Activated B cell treated with CpG ODN at 0.5 μM for 24 hours (primary cell): Measurements from ENCODE around the gene DLG2. TPM values are rescaled to one million over a fixed set of nuclear protein-coding genes. Genes with fewer than 3 reads are reported as not detected.

Experiments
- ATAC-seq: fragments of 200-7000 bp; cut with Tn5 transposase; one replicate; pipeline ENCODE4 v1.10.0; 2021; ENCODE audit warnings: low read depth, mild to moderate bottlenecking, moderate library complexity
- CTCF ChIA-PET: fragments of 350-600 bp; sonication (Branson Sonifier 250); formaldehyde crosslinking; loops from one replicate; lab custom pipeline; 2021; ENCODE audit warnings: antibody characterized with exemption; lab: Charles Lee
- POLR2A ChIA-PET: fragments of 350-600 bp; sonication (Branson Sonifier 250); formaldehyde crosslinking; loops from one replicate; lab custom pipeline; 2021; ENCODE audit warnings: antibody characterized with exemption; lab: Charles Lee
- DNase-seq: peaks from one replicate; pipeline ENCODE4 v3.0.0; 2022
- H3K27ac Mint-ChIP-seq: one replicate; pipeline ENCODE4 v1.8.0; 2020; ENCODE audit warnings: mixed read lengths
- H3K27me3 Mint-ChIP-seq: one replicate; pipeline ENCODE4 v1.8.0; 2021; ENCODE audit warnings: mixed read lengths
- H3K36me3 Mint-ChIP-seq: one replicate; pipeline ENCODE4 v1.8.0; 2021; ENCODE audit warnings: low read depth, mixed read lengths
- H3K4me1 Mint-ChIP-seq: one replicate; pipeline ENCODE4 v1.8.0; 2021; ENCODE audit warnings: mixed read lengths
- H3K4me3 Mint-ChIP-seq: one replicate; pipeline ENCODE4 v1.8.0; 2020; ENCODE audit warnings: mild to moderate bottlenecking, mixed read lengths
- H3K9me3 Mint-ChIP-seq: one replicate; pipeline ENCODE4 v1.8.0; 2020; ENCODE audit warnings: mixed read lengths
- CTCF ChIP-seq: fragments of 200-600 bp; IDR thresholded peaks from one replicate; pipeline ENCODE4 v1.8.0; 2022; ENCODE audit warnings: antibody characterized with exemption, mild to moderate bottlenecking
- intact Hi-C: fragments of 100-400 bp; cut with micrococcal nuclease; formaldehyde crosslinking; loops from one replicate; pipeline ENCODE4 v1.15.1; 2024
- total RNA-seq: library from RNA; stranded (reverse); gene quantifications from 2 replicates; pipeline ENCODE4 v1.2.3, GENCODE V29; 2022

DLG2 gene
- total RNA-seq, 1 donor from 2014 or later = 2.7 TPM

- no peak for DNase-seq
- CTCF ChIA-PET = no interaction called here
- TF ChIP-seq CTCF = no peak
- Mint-ChIP-seq H3K27ac (no peak overlapping the region), H3K9me3 (no peaks in the 10 kb centered on the region), H3K27me3 (no peaks in the 10 kb centered on the region), H3K4me1 (no peaks in the 10 kb centered on the region), H3K36me3 (no peaks in the 10 kb centered on the region), H3K4me3 (no peak overlapping the region)
- ATAC-seq = no peak
- POLR2A ChIA-PET = no interaction called here
- intact Hi-C loops = no loop called here
Observed at GRCh38 chr11:84069048-84069447, 1558.1 kb downstream of the DLG2 start.

- no peaks in the 10 kb centered on the region for H3K4me1 Mint-ChIP-seq
- ChIA-PET POLR2A (no interaction called here), CTCF (no interaction called here)
- intact Hi-C loops = no loop called here
- no peaks in the 10 kb centered on the region for H3K36me3 Mint-ChIP-seq
- H3K9me3 Mint-ChIP-seq = no peaks in the 10 kb centered on the region
- no peak overlapping the region for H3K27ac Mint-ChIP-seq
- no peak for TF ChIP-seq CTCF
- DNase-seq = no peak
- ATAC-seq = no peak
- no peak overlapping the region for H3K4me3 Mint-ChIP-seq
- H3K27me3 Mint-ChIP-seq = no peaks in the 10 kb centered on the region
Observed at GRCh38 chr11:84061726-84062125, 1565.4 kb downstream of the DLG2 start.

- no peak for TF ChIP-seq CTCF
- intact Hi-C loops = no loop called here
- peaks cover 1% of the 10 kb centered on the region for H3K9me3 Mint-ChIP-seq
- DNase-seq (no peak), ATAC-seq (no peak)
- H3K4me1 Mint-ChIP-seq = no peaks in the 10 kb centered on the region
- no peak overlapping the region for H3K4me3 Mint-ChIP-seq
- no peak overlapping the region for H3K27ac Mint-ChIP-seq
- ChIA-PET CTCF (no interaction called here), POLR2A (no interaction called here)
- H3K36me3 Mint-ChIP-seq = no peaks in the 10 kb centered on the region
- no peaks in the 10 kb centered on the region for H3K27me3 Mint-ChIP-seq
Observed at GRCh38 chr11:84056653-84057376, 1570.3 kb downstream of the DLG2 start.

DNA sequence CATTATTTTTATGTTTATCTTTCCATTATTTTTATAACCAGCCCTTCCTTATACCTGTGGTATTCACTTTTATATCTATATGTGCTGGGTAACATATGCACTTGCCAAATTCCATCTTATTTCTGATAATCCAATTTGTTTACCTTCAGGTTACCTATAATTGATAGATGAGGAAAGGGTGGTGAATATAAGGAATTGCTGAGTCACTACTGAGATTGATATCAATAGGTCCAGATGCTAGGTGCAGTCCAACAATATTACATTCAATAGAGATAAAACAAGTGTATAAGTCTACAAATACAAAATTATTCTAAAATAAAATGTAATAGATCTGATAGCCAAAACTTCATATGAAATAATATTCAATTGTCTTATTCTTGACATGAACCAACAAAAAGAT, 1582.0 kb downstream of the DLG2 start:
- POLR2A ChIA-PET = no interaction called here
- CTCF ChIA-PET = no interaction called here
- no peaks in the 10 kb centered on the region for H3K36me3 Mint-ChIP-seq
- no peak for ATAC-seq
- no peaks in the 10 kb centered on the region for H3K27me3 Mint-ChIP-seq
- intact Hi-C loops = no loop called here
- H3K4me1 Mint-ChIP-seq = no peaks in the 10 kb centered on the region
- TF ChIP-seq CTCF = no peak
- no peak overlapping the region for H3K4me3 Mint-ChIP-seq
- no peak for DNase-seq
- H3K27ac Mint-ChIP-seq = no peak overlapping the region
- peaks cover 3% of the 10 kb centered on the region for H3K9me3 Mint-ChIP-seq

DNA sequence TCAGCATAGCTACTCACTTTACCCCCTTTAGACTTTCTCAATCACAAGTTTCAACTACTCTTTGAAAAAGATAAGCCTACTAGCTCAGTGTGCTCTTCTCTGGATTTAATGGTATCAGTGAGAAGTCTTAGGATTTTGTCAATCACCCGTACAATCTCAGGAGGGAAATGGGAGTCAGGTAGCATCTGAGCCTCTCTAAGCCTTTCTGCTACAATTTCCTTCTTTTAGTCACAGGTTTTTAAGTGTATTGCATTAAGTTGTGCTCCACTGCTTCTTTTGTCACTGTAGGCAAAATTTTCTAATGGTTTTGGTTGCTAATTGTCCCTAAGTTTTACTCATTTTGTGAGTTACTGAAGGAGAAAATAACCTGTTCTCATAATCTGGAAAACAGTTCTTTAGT, 1582.4 kb downstream of the DLG2 start:
- H3K9me3 Mint-ChIP-seq = peaks cover 1% of the 10 kb centered on the region
- intact Hi-C loops = no loop called here
- H3K36me3 Mint-ChIP-seq = no peaks in the 10 kb centered on the region
- no peak for TF ChIP-seq CTCF
- H3K4me1 Mint-ChIP-seq = no peaks in the 10 kb centered on the region
- POLR2A ChIA-PET = no interaction called here
- DNase-seq (no peak), ATAC-seq (no peak)
- H3K27me3 Mint-ChIP-seq = no peaks in the 10 kb centered on the region
- no peak overlapping the region for H3K4me3 Mint-ChIP-seq
- CTCF ChIA-PET = no interaction called here
- H3K27ac Mint-ChIP-seq = no peak overlapping the region
